ENCODE measurements around the gene WASHC4. TPM values are rescaled to one million over a fixed set of nuclear protein-coding genes. Genes with fewer than 3 reads are reported as not detected.

WASHC4 gene
- total and polyA plus RNA-seq, 2 donors (not counting 3 experiments of a cell fraction or from before 2014, with no cell fraction given): 30.4 to 123 TPM

DNA sequence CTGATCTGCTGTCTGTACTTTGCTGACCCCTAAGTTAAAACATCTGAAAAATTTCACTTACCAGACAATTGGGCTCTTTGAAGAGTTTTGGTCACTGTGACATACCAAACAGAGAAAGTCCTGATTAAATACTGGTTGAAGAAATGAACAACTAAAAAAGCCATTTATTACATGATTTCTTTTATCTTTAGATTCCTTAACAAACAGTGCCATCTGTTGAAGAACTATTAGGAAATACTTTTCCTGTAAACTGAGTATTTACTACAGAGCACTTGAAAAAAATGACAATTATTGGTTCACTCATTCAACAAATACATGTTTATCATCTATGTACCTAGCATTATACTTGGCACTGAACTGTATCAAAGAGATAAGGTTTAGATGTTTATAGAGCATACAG is 6.5 kb upstream of the WASHC4 start:
- Histone ChIP-seq H3K9me1 (replicated peaks; ENCODE audit: control insufficient read depth, extremely low read depth, insufficient read depth, low read length) (no peaks in the 10 kb centered on the region), H2AFZ (ENCODE audit: low read depth, low read length) (no peak overlapping the region), H3K27ac (ENCODE audit: insufficient read depth, low read depth, low read length) (no peak overlapping the region), H3K79me2 (ENCODE audit: control insufficient read depth, insufficient read depth, low read length) (no peaks in the 10 kb centered on the region), H3K9ac (replicated peaks; ENCODE audit: extremely low read depth, insufficient read depth, low read length) (no peak overlapping the region), H3K36me3 (ENCODE audit: control insufficient read depth in 2 of 2, extremely low read depth in 1 of 2, insufficient read depth in 2 of 2, low read length in 2 of 2) (no peaks in the 10 kb centered on the region), H4K20me1 (replicated peaks; ENCODE audit: control insufficient read depth, extremely low read depth, insufficient read depth, low read length) (no peaks in the 10 kb centered on the region), H3K4me3 (replicated peaks in 1 of 3; ENCODE audit: insufficient read depth in 1 of 3, low read depth in 1 of 3, low read length in 3 of 3) (no peak overlapping the region), H3K4me2 (ENCODE audit: insufficient read depth, low read length) (no peak overlapping the region), H3K9me3 (replicated peaks; ENCODE audit: control insufficient read depth, insufficient read depth, low read length) (no peaks in the 10 kb centered on the region), H3K27me3 (ENCODE audit: control insufficient read depth in 2 of 2, insufficient read depth in 2 of 2, low read length in 2 of 2) (peaks cover 2 to 8% of the 10 kb centered on the region in 2 experiments), H3K4me1 (ENCODE audit: control insufficient read depth, extremely low read depth, insufficient read depth, low read length) (peaks cover 4% of the 10 kb centered on the region)
- FAIRE-seq (peak; percentile 50), DNase-seq (ENCODE audit: low read depth, low spot score) (peak; percentile 22)
- POLR2A ChIA-PET: no interaction called here
- TF ChIP-seq EZH2 (IDR thresholded peaks at IDR 0.05; ENCODE audit: borderline replicate concordance, low read depth, low read length, severe bottlenecking) (no peak), POLR2A (IDR thresholded peaks at IDR 0.05; ENCODE audit: low read depth, low read length) (no peak), MYC (IDR thresholded peaks at IDR 0.05; ENCODE audit: low read depth, low read length) (no peak), FOS (IDR thresholded peaks at IDR 0.05; ENCODE audit: borderline replicate concordance, insufficient read depth, low read length) (no peak), POLR2AphosphoS5 (IDR thresholded peaks at IDR 0.05; ENCODE audit: insufficient read depth, low read depth, low read length) (no peak), GATA2 (IDR thresholded peaks at IDR 0.05; ENCODE audit: insufficient read depth, insufficient read length, low read depth, low read length) (no peak), JUN (IDR thresholded peaks at IDR 0.05; ENCODE audit: borderline replicate concordance, insufficient read depth, insufficient read length, low read depth) (no peak)
- TF ChIP-seq, protein P1, sequence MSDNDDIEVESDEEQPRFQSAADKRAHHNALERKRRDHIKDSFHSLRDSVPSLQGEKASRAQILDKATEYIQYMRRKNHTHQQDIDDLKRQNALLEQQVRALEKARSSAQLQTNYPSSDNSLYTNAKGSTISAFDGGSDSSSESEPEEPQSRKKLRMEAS (IDR thresholded peaks at IDR 0.05; ENCODE audit: insufficient read depth, insufficient read length): no peak
- TF ChIP-seq, protein P2, sequence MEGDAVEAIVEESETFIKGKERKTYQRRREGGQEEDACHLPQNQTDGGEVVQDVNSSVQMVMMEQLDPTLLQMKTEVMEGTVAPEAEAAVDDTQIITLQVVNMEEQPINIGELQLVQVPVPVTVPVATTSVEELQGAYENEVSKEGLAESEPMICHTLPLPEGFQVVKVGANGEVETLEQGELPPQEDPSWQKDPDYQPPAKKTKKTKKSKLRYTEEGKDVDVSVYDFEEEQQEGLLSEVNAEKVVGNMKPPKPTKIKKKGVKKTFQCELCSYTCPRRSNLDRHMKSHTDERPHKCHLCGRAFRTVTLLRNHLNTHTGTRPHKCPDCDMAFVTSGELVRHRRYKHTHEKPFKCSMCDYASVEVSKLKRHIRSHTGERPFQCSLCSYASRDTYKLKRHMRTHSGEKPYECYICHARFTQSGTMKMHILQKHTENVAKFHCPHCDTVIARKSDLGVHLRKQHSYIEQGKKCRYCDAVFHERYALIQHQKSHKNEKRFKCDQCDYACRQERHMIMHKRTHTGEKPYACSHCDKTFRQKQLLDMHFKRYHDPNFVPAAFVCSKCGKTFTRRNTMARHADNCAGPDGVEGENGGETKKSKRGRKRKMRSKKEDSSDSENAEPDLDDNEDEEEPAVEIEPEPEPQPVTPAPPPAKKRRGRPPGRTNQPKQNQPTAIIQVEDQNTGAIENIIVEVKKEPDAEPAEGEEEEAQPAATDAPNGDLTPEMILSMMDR (IDR thresholded peaks at IDR 0.05; ENCODE audit: extremely low read depth in 1 of 2, insufficient read depth in 1 of 2, low read depth in 1 of 2, low read length in 2 of 2): no peak
- CTCF ChIA-PET: interaction anchor here (0.7 to 2.3 kb wide), 7 partner anchors 30 to 901 kb away, joined by 3 to 19 read pairs (median 4); no protein-coding TSS in a partner anchor
- intact Hi-C loops (cut with micrococcal nuclease) (loop anchor here (2.0 kb wide), 1 partner anchor 720 kb away; no protein-coding TSS in a partner anchor), dilution Hi-C loops (cut with MboI; ENCODE audit: extremely low pct_ligation_motif_present, low sequenced_read_pairs) (no loop called here)
- BruUV-seq (replicated peaks): no TSS peak
